GM19372 (cell line): ENCODE data around the gene CD276.
"Not testable (repeated sequence)": the region's sequence is repeated elsewhere in the genome, so short reads cannot be mapped to it uniquely, and the experiment has no call there.

ENCODE experiments used
- ATAC-seq: cut with Tn5 transposase; IDR thresholded peaks from one replicate; pipeline ENCODE4 v1.9.1; 2021; ENCODE audit warnings: mild to moderate bottlenecking, low read depth, moderate library complexity; ENCODE audit not compliant: unreplicated experiment

Gene CD276

DNA sequence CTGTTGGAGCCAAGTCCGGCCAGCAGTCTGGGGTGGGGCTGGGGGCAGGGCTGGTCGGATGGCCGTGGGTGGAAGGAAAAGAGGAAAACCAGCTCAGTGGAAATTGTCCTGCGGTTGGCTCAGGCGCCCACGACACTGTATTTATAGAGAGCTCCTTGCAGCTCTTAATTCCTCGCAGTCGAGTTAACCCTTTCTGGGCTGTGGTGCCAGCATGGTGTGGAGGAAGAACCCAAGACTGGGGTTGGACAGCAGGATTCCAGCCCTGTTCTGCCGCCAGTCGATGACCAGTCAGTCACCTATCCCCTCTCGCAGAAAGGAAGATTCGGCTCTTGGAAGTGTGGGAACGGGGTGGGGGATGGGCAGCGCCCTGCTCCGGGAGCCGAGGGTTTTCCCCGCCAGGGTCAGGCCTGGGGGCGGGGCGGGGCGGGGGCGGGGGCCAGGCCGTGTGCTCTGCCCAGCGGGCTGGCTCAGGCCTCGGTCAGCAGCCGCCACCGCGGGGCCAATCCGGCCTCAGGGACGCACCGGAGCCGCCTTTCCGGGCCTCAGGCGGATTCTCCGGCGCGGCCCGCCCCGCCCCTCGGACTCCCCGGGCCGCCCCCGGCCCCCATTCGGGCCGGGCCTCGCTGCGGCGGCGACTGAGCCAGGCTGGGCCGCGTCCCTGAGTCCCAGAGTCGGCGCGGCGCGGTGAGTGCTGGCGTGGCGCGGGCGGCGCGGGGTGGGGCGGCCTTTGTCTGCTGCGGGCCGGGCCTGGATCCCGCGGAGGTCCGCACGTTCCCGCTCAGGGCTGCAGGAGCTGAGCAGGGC is at the start of gene CD276:
TSS of gene CD276 (plus strand) at position 607 of the 804 bp plus-strand sequence. CDS start 15,257 bp downstream, outside the sequence.
- ATAC-seq: no peak

DNA sequence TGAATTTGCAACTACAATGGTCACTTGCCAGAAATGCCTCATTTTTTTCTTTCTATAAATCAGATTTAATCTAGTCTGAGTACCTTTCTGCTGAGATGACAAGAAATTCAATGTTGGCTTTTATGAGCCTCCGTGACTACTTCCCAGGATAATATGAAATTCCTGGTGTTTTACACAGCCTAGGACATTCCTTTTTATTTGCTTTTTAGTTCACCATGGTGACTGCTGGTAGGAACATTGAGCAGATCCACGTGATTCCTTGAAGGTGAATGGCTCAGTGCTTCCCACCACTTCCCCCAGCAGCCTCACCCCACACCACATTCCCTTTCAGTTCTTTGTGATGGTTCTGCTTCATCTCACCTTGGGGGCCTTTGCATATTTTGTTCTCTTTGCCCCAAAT is 46.7 kb upstream of the CD276 start:
- ATAC-seq: no peak

DNA sequence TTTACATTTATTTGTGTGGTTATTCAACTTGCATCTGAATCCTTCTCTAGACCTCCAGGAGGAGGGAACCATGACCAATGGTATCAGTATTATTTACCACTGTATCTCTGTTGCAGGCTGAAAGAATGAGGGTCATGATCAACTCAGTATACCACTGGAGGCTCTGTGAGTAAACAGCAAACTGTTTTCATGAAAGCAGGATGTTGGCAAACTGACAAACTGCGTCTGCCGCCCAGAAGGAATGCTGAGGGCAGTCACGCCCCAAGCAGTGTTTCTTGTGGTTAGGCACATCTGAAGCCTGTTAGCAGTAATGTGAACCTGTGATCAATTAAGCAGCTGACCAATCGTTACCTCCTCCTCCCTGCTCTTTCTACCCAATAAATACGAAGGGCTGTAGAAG is 44.7 kb upstream of the CD276 start:
- not testable (repeated sequence) for ATAC-seq

GRCh38 chr15:73647259-73648013 is 36.7 kb upstream of the CD276 start:
- ATAC-seq: no peak

GRCh38 chr15:73648014-73648295 is 36.2 kb upstream of the CD276 start:
- no peak for ATAC-seq

DNA sequence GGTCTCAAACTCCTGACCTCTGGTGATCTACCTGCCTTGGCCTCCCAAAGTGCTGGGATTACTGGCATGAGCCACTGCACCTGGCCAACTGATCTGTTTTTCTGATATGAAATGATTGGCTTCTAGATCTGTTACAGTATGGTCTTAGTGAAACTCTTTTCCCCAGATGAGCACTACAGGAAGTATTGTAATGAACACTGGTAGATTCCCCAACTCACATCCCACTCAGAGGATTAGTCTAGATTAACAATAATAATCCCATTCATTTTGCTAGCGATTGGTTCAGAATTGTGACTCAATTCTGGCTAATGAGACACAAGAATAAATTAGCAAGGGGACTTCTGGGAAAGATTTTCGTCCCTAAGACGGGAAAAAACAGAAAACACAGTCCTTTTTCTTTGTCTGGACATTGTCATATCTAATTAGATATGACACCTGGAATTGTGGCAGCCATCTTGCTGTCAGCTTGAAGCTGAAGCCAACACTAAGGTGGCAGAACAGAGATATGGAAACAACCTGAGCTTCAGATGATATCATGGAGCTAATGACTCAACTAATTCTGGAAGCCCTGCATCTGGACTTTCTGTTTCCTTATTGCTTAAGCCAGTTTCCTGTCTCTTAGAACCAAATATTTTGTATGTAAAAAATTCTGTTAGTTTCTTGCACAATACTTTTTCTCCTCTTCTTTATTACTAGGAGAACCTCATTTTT is 33.6 kb upstream of the CD276 start:
- ATAC-seq: no peak

DNA sequence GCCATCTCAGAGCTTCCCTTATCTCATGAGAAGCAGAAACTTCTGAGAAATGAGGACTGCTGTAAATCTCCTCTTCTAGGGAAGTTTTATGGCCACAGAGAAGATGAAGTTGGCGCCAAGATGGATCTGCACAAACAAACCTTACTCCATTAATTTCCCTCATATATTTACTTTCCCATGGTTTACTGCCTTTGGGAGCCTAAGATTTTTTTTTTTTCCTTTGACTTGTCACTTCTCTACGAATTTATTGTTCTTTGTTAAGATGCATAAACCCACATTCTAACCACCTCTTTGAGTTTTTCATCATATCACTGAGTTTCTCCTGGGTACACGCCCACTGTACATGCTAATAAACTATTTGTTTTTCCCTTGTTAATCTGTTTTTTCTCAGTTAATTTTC is 29.5 kb upstream of the CD276 start:
- ATAC-seq: no peak

- ATAC-seq: no peak
Measured at GRCh38 chr15:73655724-73656123, 28.5 kb upstream of the CD276 start.

DNA sequence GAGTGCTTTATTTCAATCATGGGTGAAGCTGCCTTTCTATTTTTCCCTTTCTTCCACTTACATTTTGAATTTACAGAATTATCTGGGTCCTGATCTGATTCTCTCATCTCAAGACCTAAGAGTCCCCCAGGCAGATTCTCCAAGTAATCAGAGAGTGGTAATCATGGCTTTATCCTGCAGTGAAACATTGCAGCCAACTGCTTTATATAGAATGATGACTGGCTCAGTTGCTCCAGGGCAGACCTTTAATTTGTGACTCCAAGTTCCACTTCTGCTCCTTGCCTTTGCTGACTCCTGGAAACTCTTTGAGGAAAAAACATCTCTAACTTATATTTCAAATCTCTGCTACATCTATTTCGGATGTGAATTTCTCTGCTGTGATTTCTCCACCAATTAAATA is 25.5 kb upstream of the CD276 start:
- no peak for ATAC-seq

DNA sequence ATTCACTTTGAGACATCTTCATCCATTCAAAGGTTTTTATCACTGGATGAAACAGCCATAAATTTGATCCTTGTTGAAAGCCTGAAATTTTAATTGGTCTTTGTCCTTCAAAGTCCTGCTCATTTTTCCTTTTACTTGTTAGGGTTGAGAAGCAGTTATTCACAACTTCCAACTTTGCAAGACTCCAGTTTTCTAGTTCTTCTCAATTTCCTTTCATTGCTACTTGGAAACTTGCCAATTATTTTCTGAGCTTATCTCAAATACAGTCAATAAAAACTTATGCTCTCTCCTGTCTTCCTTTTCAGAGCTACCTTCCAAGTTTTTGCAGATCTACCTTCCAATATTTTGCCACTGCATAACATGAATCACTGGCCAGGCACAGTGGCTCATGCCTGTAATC is 23.7 kb upstream of the CD276 start:
- ATAC-seq: no peak

GRCh38 chr15:73674587-73674986 is 9.6 kb upstream of the CD276 start:
- ATAC-seq: no peak

- no peak for ATAC-seq
Measured at GRCh38 chr15:73677146-73677607, 7.0 kb upstream of the CD276 start.

DNA sequence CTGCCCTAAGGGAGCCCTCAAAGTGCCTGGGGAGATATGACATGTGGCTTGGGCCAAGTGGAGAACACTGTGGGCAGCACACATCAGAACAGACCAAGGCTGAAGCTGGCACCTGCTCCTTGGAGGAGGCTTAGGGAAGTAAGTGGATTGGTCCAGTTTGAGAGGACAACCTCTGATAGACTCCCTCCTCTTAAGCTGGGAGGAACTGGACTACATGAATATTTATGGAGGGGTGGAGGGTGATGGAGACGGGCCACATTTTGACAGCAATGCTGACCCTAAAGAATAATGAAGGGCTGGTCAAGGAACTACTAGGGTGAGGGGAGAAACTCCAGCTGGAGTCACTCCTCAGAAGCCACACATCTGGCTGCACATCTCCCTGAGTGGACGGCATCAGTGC is 6.5 kb upstream of the CD276 start:
- ATAC-seq: no peak

DNA sequence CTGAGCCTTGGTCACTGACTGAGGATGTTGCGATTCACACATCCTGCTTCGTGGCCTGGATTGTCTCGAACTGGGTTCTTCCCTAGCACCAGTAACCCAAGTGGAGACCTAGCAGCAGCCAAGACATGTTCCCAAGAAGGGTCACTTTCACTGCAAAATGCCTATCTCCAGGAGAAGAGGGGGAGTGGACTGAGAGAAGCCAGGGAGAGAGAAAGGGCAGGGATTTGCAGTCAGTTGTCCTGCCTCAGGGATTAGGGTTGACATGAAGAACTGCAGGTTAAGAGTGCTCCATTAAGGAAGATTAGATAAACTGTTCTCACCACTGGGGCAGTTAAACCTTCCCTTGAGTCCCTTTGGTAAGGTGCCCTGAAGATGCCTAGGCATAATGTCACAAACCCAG is 5.7 kb upstream of the CD276 start:
- no peak for ATAC-seq

GRCh38 chr15:73679180-73679579 is 5.0 kb upstream of the CD276 start:
- ATAC-seq: no peak

GRCh38 chr15:73679964-73680363 is 4.2 kb upstream of the CD276 start:
- no peak for ATAC-seq

DNA sequence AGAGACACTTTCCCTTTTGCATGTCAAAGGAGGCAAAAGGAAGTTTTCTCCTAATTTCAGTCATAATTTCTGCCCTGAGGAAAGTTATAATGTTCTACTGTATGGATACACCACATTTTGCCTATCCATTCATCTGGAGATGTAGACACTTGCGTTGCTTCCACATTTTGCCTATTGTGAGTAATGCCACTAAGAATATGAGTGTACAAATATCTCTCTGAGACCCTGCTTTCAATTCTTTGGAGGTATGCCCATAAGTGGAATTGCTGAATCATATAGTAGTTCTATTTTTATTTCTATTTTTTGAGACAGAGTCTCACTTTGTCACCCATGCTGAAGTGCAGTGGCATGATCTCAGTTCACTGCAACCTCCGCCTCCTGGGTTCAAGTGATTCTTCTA is 3.6 kb upstream of the CD276 start:
- ATAC-seq: no peak

- ATAC-seq: no peak
Measured at GRCh38 chr15:73681063-73681462, 3.1 kb upstream of the CD276 start.

- no peak for ATAC-seq
Measured at GRCh38 chr15:73681856-73682599, 2.2 kb upstream of the CD276 start.

GRCh38 chr15:73682600-73683090 is 1.5 kb upstream of the CD276 start:
- no peak for ATAC-seq
